HepG2 (cell line): ENCODE data around the gene LRRN4CL. TPM values are rescaled to one million over a fixed set of nuclear protein-coding genes. Genes with fewer than 3 reads are reported as not detected.

Experiments used
- ATM ChIP-seq: fragments of 450-650 bp; IDR thresholded peaks from 2 replicates; pipeline ENCODE4 v1.7.1; 2017; ENCODE audit warnings: mild to moderate bottlenecking, borderline replicate concordance
- FOXM1 ChIP-seq: sonication (generic); formaldehyde crosslinking; IDR thresholded peaks from 2 replicates; pipeline ENCODE4 v1.5.0; 2020; ENCODE audit warnings: missing genetic modification reagents
- GPBP1L1 ChIP-seq: sonication (generic); formaldehyde crosslinking; IDR thresholded peaks from 2 replicates; pipeline ENCODE4 v1.5.0; 2020; ENCODE audit warnings: mild to moderate bottlenecking, missing genetic modification reagents
- GTF2F1 ChIP-seq: fragments of 150-350 bp; IDR thresholded peaks from 2 replicates; pipeline ENCODE4 v1.6.1; 2014; ENCODE audit warnings: low read length
- HOMEZ ChIP-seq: IDR thresholded peaks from 2 replicates; pipeline ENCODE4 v1.6.1; 2016; ENCODE audit warnings: low read depth
- JDP2 ChIP-seq: sonication (generic); formaldehyde crosslinking; IDR thresholded peaks from 2 replicates; pipeline ENCODE4 v1.8.1; 2022; ENCODE audit warnings: missing genetic modification reagents, borderline replicate concordance
- MIER2 ChIP-seq: IDR thresholded peaks from 2 replicates; pipeline ENCODE4 v1.6.1; 2016; ENCODE audit warnings: missing biosample characterization, missing genetic modification reagents
- NFAT5 ChIP-seq: sonication (generic); formaldehyde crosslinking; IDR thresholded peaks from 2 replicates; pipeline ENCODE4 v1.4.0; 2020; ENCODE audit warnings: missing genetic modification reagents
- SRSF1 ChIP-seq: fragments of 200-400 bp; formaldehyde crosslinking; optimal IDR thresholded peaks from 2 replicates; pipeline ENCODE3; 2017; ENCODE audit warnings: mild to moderate bottlenecking, low read depth, low read length, moderate library complexity
- ZNF136 ChIP-seq: sonication (generic); formaldehyde crosslinking; IDR thresholded peaks from 2 replicates; pipeline ENCODE4 v1.8.1; 2022; ENCODE audit warnings: low read depth, mild to moderate bottlenecking, moderate library complexity, missing genetic modification reagents
- ZNF512B ChIP-seq: sonication (generic); formaldehyde crosslinking; IDR thresholded peaks from 2 replicates; pipeline ENCODE4 v1.5.1; 2020; ENCODE audit warnings: missing genetic modification reagents, mild to moderate bottlenecking, borderline replicate concordance
- ZNF589 ChIP-seq: sonication (generic); formaldehyde crosslinking; conservative IDR thresholded peaks from 2 replicates; pipeline ENCODE4 v1.8.0; 2022; ENCODE audit warnings: mild to moderate bottlenecking, moderate library complexity, missing genetic modification reagents
- ZNF773 ChIP-seq: sonication (generic); formaldehyde crosslinking; IDR thresholded peaks from 2 replicates; pipeline ENCODE4 v1.4.0; 2020; ENCODE audit warnings: missing genetic modification reagents, borderline replicate concordance
- polyA plus RNA-seq, 8 experiments: library from polyadenylated mRNA; depleted of rRNA in 3 of 8; stranded (reverse) in 7 of 8; unstranded in 1 of 8; fragments of >200 nt; fragmentation: Illumina TruSeq in 4 of 8; extraction: Trizol in 4 of 8; gene quantifications; 2 replicates each; pipeline versions ENCODE4 v1.2.1 to v1.2.3, GENCODE V29; 2011 to 2016; ENCODE audit warnings: low read depth in 4 of 8, missing spikeins in 1 of 8, mixed read lengths in 1 of 8; ENCODE audit not compliant: insufficient read depth in 1 of 8
- total RNA-seq, 5 experiments: library from RNA; depleted of rRNA; stranded (reverse); fragments of >200 nt; fragmentation: Illumina TruSeq; extraction: Trizol; gene quantifications; 2 replicates each; pipeline ENCODE4 v1.2.3, GENCODE V29; 2016; ENCODE audit warnings: low read depth in 1 of 5

Gene LRRN4CL
- total and polyA plus RNA-seq, 2 of the 13 experiments (the other 11 are each of a cell fraction or from before 2014, with no cell fraction given): 0.11 TPM; not detected in 1

DNA sequence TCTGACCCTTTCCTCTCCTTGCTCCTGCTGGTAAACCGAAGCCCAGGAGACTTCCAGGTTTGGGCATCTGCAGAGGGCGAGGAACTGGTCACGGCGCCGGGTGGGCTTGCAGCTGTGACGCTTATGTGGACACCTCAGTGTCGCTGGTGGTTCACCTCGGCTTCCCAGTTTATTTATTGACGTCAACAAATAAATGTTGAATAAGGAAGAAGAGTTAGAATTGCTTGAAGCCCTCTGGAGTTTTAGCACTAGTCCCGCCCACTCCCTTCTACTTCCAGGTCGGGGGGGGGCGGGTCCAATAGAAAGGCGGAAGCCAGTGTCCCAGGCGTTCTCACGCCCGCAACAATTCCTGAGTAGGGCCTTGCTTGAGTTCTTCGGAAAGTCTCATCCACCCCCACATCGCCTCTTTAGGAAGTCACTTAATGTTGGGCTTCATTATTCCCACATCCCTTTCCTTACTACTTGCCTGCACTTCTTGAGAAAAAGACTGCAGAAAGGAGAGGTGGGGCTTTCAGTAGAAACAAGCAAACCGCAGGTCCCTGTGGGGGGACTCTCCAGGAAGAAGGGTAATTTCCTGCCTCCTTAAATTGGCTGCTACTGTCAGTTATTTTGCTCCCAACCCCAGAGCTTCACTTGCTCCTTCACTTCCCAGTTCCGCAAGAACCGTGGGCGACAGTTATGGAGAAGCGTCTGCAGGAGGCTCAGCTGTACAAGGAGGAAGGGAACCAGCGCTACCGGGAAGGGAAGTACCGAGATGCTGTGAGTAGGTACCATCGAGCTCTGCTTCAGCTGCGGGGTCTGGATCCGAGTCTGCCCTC is 39.0 kb upstream of the LRRN4CL start, which contains the start of gene TTC9C (continued):
- TF ChIP-seq HOMEZ (no peak), FOXM1 (CRISPR knock-in tag) (0 out of 2 replicates have a peak, but pooled peaks have one; percentile 55), NFAT5 (CRISPR knock-in tag) (0 out of 2 replicates have a peak, but pooled peaks have one; percentile 49), ZNF512B (CRISPR knock-in tag) (no peak), ZNF136 (CRISPR knock-in tag) (no peak), GTF2F1 (no peak), JDP2 (CRISPR knock-in tag) (no peak), SRSF1 (peak; percentile 13), ATM (no peak), ZNF773 (no peak), MIER2 (no peak), ZNF589 (no peak), GPBP1L1 (CRISPR knock-in tag) (no peak)
